Thyroid gland (tissue), 4 donors: ENCODE measurements around the gene NR3C1. TPM values are rescaled to one million over a fixed set of nuclear protein-coding genes. Genes with fewer than 3 reads are reported as not detected.

Source experiments
- DNase-seq, 2 donors: peaks; one replicate each; pipeline ENCODE4 v3.0.0-alpha.2; 2019
- H3K27ac ChIP-seq, 3 donors: fragments of 200-600 bp; sonication (generic); 1 replicate in 2 of 3; 2 replicates in 1 of 3; pipeline ENCODE4 v1.5.1; 2016 to 2019; ENCODE audit warnings: mild to moderate bottlenecking in 1 of 3, moderate library complexity in 1 of 3
- H3K27me3 ChIP-seq: fragments of 200-600 bp; sonication (generic); one replicate; pipeline ENCODE4 v1.5.1; 2019
- H3K36me3 ChIP-seq, 2 donors: fragments of 200-600 bp; sonication (generic); one replicate each; pipeline ENCODE4 v1.5.1; 2016 to 2019
- H3K4me1 ChIP-seq, 2 donors: fragments of 200-600 bp; sonication (generic); one replicate each; pipeline ENCODE4 v1.5.1; 2017 to 2019
- H3K4me3 ChIP-seq, 3 donors: fragments of 200-600 bp; sonication (generic); replicated peaks in 1 of 3; 1 replicate in 2 of 3; 2 replicates in 1 of 3; pipeline ENCODE4 v1.5.1; 2016; ENCODE audit warnings: mild to moderate bottlenecking in 1 of 3
- H3K9me3 ChIP-seq: fragments of 200-600 bp; sonication (generic); one replicate; pipeline ENCODE4 v1.5.1; 2017
- CTCF ChIP-seq, 6 experiments: fragments of 200-600 bp in 3 of 6; fragments of 450-650 bp in 3 of 6; sonication (generic) in 3 of 6; IDR thresholded peaks; one replicate each; pipeline ENCODE4 v1.5.1; 2016 to 2019; ENCODE audit warnings: antibody characterized with exemption in 6 of 6, mild to moderate bottlenecking in 2 of 6, inconsistent platforms in 1 of 6, moderate library complexity in 1 of 6
- POLR2A ChIP-seq, 2 donors: fragments of 450-650 bp; IDR thresholded peaks; one replicate each; pipeline ENCODE4 v1.6.1; 2017; ENCODE audit warnings: antibody characterized with exemption in 2 of 2, mild to moderate bottlenecking in 2 of 2, moderate library complexity in 1 of 2
- WGBS, 2 donors: methylation state at CpG; one replicate each; pipeline ENCODE4 v1.1.5; 2017; 5-methylcytosine and 5-hydroxymethylcytosine counted together
- intact Hi-C: fragments of 100-400 bp; cut with DNase I; formaldehyde crosslinking; loops from one replicate; pipeline ENCODE4 v1.15.1; 2023
- total RNA-seq, 4 donors: library from RNA; depleted of rRNA; stranded (reverse); fragments of >200 nt; gene quantifications; one replicate each; pipeline ENCODE4 v1.2.3, GENCODE V29; 2016

The NR3C1 gene
- total RNA-seq, 4 donors from 2014 or later = 59.4 to 67.7 (median 65.3) TPM

- no peaks in the 10 kb centered on the region for H3K36me3 ChIP-seq
- H3K27ac ChIP-seq = no peak overlapping the region
- DNase-seq = no peak
- H3K4me1 ChIP-seq = peaks cover 0 to 2% of the 10 kb centered on the region in 2 donors
- H3K27me3 ChIP-seq = no peaks in the 10 kb centered on the region
- TF ChIP-seq POLR2A (IDR thresholded peaks at IDR 0.05) (no peak), CTCF (IDR thresholded peaks at IDR 0.05) (no peak)
- intact Hi-C loops = no loop called here
- no peaks in the 10 kb centered on the region for H3K9me3 ChIP-seq
- no peak overlapping the region for H3K4me3 ChIP-seq
- 85 to 90% methylated on average over 3 of the region's 3 CpGs for WGBS, 2 donors
Observed at GRCh38 chr5:143235423-143235822, 168.1 kb downstream of the NR3C1 start.

- Histone ChIP-seq H3K36me3 (no peaks in the 10 kb centered on the region), H3K27me3 (no peaks in the 10 kb centered on the region), H3K9me3 (no peaks in the 10 kb centered on the region), H3K27ac (no peak overlapping the region), H3K4me3 (no peak overlapping the region), H3K4me1 (peaks cover 0 to 13% of the 10 kb centered on the region in 2 donors)
- no peak for DNase-seq
- TF ChIP-seq POLR2A (IDR thresholded peaks at IDR 0.05) (no peak), CTCF (IDR thresholded peaks at IDR 0.05) (no peak)
- intact Hi-C loops = no loop called here
- 91 to 92% methylated on average over 9 of the region's 9 CpGs for WGBS, 2 donors
Observed at GRCh38 chr5:143234162-143234842, 169.2 kb downstream of the NR3C1 start.

- Histone ChIP-seq H3K27ac (no peak overlapping the region), H3K4me3 (no peak overlapping the region), H3K4me1 (peaks cover 0 to 15% of the 10 kb centered on the region in 2 donors), H3K9me3 (no peaks in the 10 kb centered on the region), H3K36me3 (no peaks in the 10 kb centered on the region), H3K27me3 (no peaks in the 10 kb centered on the region)
- TF ChIP-seq CTCF (IDR thresholded peaks at IDR 0.05) (no peak), POLR2A (IDR thresholded peaks at IDR 0.05) (no peak)
- WGBS, 2 donors = 64 to 89% methylated on average over 2 of the region's 2 CpGs
- intact Hi-C loops = no loop called here
- DNase-seq = no peak
Observed at GRCh38 chr5:143233031-143233430, 170.5 kb downstream of the NR3C1 start.

DNA sequence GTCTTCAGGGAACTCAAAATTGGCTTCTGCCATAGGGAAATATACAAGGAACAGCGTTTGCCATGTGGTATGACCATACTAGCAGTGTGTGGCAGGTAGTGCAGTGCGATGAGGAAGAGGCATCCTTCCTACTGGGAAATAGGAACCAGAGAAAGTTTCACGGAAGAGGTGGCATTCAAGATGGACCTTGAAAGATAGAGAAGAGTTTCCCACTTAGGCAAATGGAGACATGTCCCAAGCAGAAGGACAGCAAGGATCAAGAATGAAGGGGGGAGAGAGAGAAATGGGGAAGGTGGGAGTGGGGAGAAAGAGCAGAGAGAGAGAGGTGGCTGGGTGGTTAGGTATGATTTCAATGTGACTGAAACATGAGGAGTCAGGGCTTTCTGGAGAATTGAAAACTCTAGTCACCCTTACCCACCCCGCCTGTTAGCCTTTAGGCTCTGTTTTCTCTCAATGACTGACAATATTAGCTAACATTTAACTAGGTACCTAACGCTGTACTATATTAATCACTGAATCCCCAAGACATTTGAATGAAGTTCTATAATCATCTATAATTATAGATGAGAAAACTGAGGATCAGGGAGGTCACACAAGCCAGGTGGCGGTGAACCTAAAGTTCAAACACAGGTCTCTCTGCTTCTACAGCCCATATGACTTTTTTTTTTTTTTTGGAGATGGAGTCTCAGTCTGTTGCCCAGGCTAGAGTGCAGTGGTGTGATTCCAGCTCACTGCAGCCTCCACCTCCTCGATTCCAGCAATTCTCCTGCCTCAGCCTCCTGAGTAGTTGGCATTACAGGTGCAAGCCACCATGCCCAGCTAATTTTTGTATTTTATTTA is 171.3 kb downstream of the NR3C1 start:
- WGBS, 2 donors = 94 to 96% methylated on average over 7 of the region's 7 CpGs

More for the DNA sequence above, 171.3 kb downstream of the NR3C1 start:
- DNase-seq = no peak
- Histone ChIP-seq H3K4me3 (no peak overlapping the region), H3K36me3 (no peaks in the 10 kb centered on the region), H3K9me3 (no peaks in the 10 kb centered on the region), H3K27me3 (no peaks in the 10 kb centered on the region), H3K4me1 (peaks cover 0 to 15% of the 10 kb centered on the region in 2 donors), H3K27ac (no peak overlapping the region)
- TF ChIP-seq CTCF (IDR thresholded peaks at IDR 0.05) = no peak
- no peak for TF ChIP-seq POLR2A (IDR thresholded peaks at IDR 0.05)
- intact Hi-C loops = no loop called here
